H9 (cell line): ENCODE results near the gene CCDC126. TPM values are rescaled to one million over a fixed set of nuclear protein-coding genes. Genes with fewer than 3 reads are reported as not detected.

ENCODE experiments used
- DNase-seq: peaks from one replicate; pipeline ENCODE4 v3.0.0-alpha.2; 2017
- H2AFZ ChIP-seq: one replicate; pipeline ENCODE4 v1.6.1; 2013; ENCODE audit warnings: mild to moderate bottlenecking, low read length, control low read depth, moderate library complexity
- H2AK5ac ChIP-seq: 2 replicates; pipeline ENCODE4 v1.6.1; 2013; ENCODE audit warnings: low read length, control low read depth, mixed read lengths; ENCODE audit not compliant: insufficient read length
- H2BK120ac ChIP-seq: one replicate; pipeline ENCODE4 v1.6.1; 2013; ENCODE audit warnings: low read depth, mild to moderate bottlenecking, low read length, control low read depth, inconsistent platforms; ENCODE audit not compliant: poor library complexity, severe bottlenecking
- H2BK12ac ChIP-seq: 2 replicates; pipeline ENCODE4 v1.6.1; 2013; ENCODE audit warnings: low read length, control low read depth, mixed read lengths, low read depth; ENCODE audit not compliant: insufficient read length
- H2BK15ac ChIP-seq: 2 replicates; pipeline ENCODE4 v1.6.1; 2013; ENCODE audit warnings: low read depth, low read length, control low read depth
- H2BK20ac ChIP-seq: one replicate; pipeline ENCODE4 v1.6.1; 2013; ENCODE audit warnings: low read depth, mild to moderate bottlenecking, low read length, control low read depth, inconsistent platforms; ENCODE audit not compliant: poor library complexity, severe bottlenecking
- H2BK5ac ChIP-seq: 2 replicates; pipeline ENCODE4 v1.6.1; 2013; ENCODE audit warnings: low read length, control low read depth, mixed read lengths; ENCODE audit not compliant: insufficient read length
- H3K14ac ChIP-seq: 2 replicates; pipeline ENCODE4 v1.6.1; 2013; ENCODE audit warnings: low read length, control low read depth; ENCODE audit not compliant: insufficient read depth
- H3K18ac ChIP-seq: 2 replicates; pipeline ENCODE4 v1.6.1; 2013; ENCODE audit warnings: low read depth, mild to moderate bottlenecking, mixed read lengths, low read length, control low read depth; ENCODE audit not compliant: insufficient read length
- H3K23ac ChIP-seq: 2 replicates; pipeline ENCODE4 v1.6.1; 2013; ENCODE audit warnings: low read length, control low read depth, mixed read lengths, low read depth; ENCODE audit not compliant: insufficient read length
- H3K23me2 ChIP-seq: 2 replicates; pipeline ENCODE4 v1.6.1; 2013; ENCODE audit warnings: low read depth, mild to moderate bottlenecking, mixed read lengths, low read length, control low read depth; ENCODE audit not compliant: insufficient read length, poor library complexity, severe bottlenecking
- H3K27ac ChIP-seq: 2 replicates; pipeline ENCODE4 v1.5.1; 2013; ENCODE audit warnings: low read length, control low read depth, mixed read lengths, low read depth; ENCODE audit not compliant: insufficient read length
- H3K27me3 ChIP-seq: 2 replicates; pipeline ENCODE4 v1.6.1; 2013; ENCODE audit warnings: low read length, control low read depth, inconsistent platforms; ENCODE audit not compliant: insufficient read depth
- H3K4ac ChIP-seq: 2 replicates; pipeline ENCODE4 v1.6.1; 2013; ENCODE audit warnings: low read depth, mild to moderate bottlenecking, control low read depth, inconsistent platforms, low read length, moderate library complexity
- H3K4me1 ChIP-seq: 2 replicates; pipeline ENCODE4 v1.6.1; 2013; ENCODE audit warnings: low read length, control low read depth, inconsistent platforms; ENCODE audit not compliant: insufficient read depth
- H3K4me2 ChIP-seq: 2 replicates; pipeline ENCODE4 v1.6.1; 2013; ENCODE audit warnings: low read length, control low read depth, mixed read lengths; ENCODE audit not compliant: insufficient read length, insufficient read depth
- H3K56ac ChIP-seq: 2 replicates; pipeline ENCODE4 v1.6.1; 2013; ENCODE audit warnings: low read depth, mild to moderate bottlenecking, mixed read lengths, low read length, control low read depth; ENCODE audit not compliant: insufficient read length
- H3K79me1 ChIP-seq: 2 replicates; pipeline ENCODE4 v1.6.1; 2013; ENCODE audit warnings: low read depth, mild to moderate bottlenecking, moderate library complexity, low read length, control low read depth, inconsistent platforms; ENCODE audit not compliant: insufficient read depth, poor library complexity, severe bottlenecking
- H3K79me2 ChIP-seq: 2 replicates; pipeline ENCODE4 v1.6.1; 2013; ENCODE audit warnings: low read length, control low read depth, inconsistent platforms; ENCODE audit not compliant: insufficient read depth
- H3K9ac ChIP-seq: 2 replicates; pipeline ENCODE4 v1.6.1; 2013; ENCODE audit warnings: low read length, control low read depth, mixed read lengths; ENCODE audit not compliant: insufficient read length; ENCODE audit errors: extremely low read depth
- H3K9me3 ChIP-seq: one replicate; pipeline ENCODE4 v1.6.1; 2013; ENCODE audit warnings: low read depth, low read length, inconsistent platforms; ENCODE audit not compliant: control insufficient read depth
- H3T11ph ChIP-seq: one replicate; pipeline ENCODE4 v1.6.1; 2013; ENCODE audit warnings: mild to moderate bottlenecking, low read length, control low read depth, inconsistent platforms
- H4K20me1 ChIP-seq: one replicate; pipeline ENCODE4 v1.6.1; 2013; ENCODE audit not compliant: control insufficient read depth, insufficient read length, insufficient read depth
- H4K5ac ChIP-seq: 2 replicates; pipeline ENCODE4 v1.6.1; 2013; ENCODE audit warnings: low read depth, mild to moderate bottlenecking, mixed read lengths, low read length, control low read depth; ENCODE audit not compliant: insufficient read length
- H4K8ac ChIP-seq: replicated peaks from 2 replicates; pipeline ENCODE4 v1.6.1; 2013; ENCODE audit warnings: low read length, control low read depth, mixed read lengths, low read depth; ENCODE audit not compliant: insufficient read length
- H4K91ac ChIP-seq: 2 replicates; pipeline ENCODE4 v1.6.1; 2013; ENCODE audit warnings: low read depth, mild to moderate bottlenecking, moderate library complexity, mixed read lengths, low read length, control low read depth; ENCODE audit not compliant: insufficient read length
- H3K27ac Mint-ChIP-seq, 3 experiments: 2 replicates in 2 of 3; 3 replicates in 1 of 3; pipeline ENCODE4 v1.8.0; 2020 to 2021; ENCODE audit warnings: mixed read lengths in 3 of 3, mild to moderate bottlenecking in 1 of 3, moderate library complexity in 1 of 3
- H3K27me3 Mint-ChIP-seq: 2 replicates; pipeline ENCODE4 v1.8.0; 2021; ENCODE audit warnings: low read depth, mild to moderate bottlenecking, moderate library complexity, mixed read lengths
- H3K36me3 Mint-ChIP-seq, 3 experiments: 2 replicates in 2 of 3; 3 replicates in 1 of 3; pipeline ENCODE4 v1.8.0; 2020 to 2021; ENCODE audit warnings: low read depth in 3 of 3, mixed read lengths in 3 of 3; ENCODE audit not compliant: insufficient read depth in 1 of 3
- H3K4me1 Mint-ChIP-seq, 2 experiments: 2 replicates each; pipeline ENCODE4 v1.8.0; 2020; ENCODE audit warnings: mixed read lengths in 2 of 2
- H3K4me3 Mint-ChIP-seq, 2 experiments: 2 replicates in 1 of 2; 3 replicates in 1 of 2; pipeline ENCODE4 v1.8.0; 2020 to 2021; ENCODE audit warnings: mild to moderate bottlenecking in 2 of 2, mixed read lengths in 2 of 2, moderate library complexity in 1 of 2
- H3K9me3 Mint-ChIP-seq, 2 experiments: 2 replicates in 1 of 2; 3 replicates in 1 of 2; pipeline ENCODE4 v1.8.0; 2020; ENCODE audit warnings: mild to moderate bottlenecking in 2 of 2, mixed read lengths in 2 of 2, moderate library complexity in 1 of 2
- WGBS: extraction: QIAGEN DNeasy Blood & Tissue Kit; methylation state at CpG from one replicate; pipeline ENCODE4 v1.1.7; 2013; ENCODE audit warnings: missing lambda C conversion rate, low lambda C conversion rate, mixed read lengths; ENCODE audit not compliant: insufficient read length; ENCODE audit errors: extremely low coverage; 5-methylcytosine and 5-hydroxymethylcytosine counted together
- total RNA-seq: library from RNA; stranded (reverse); gene quantifications from 2 replicates; pipeline ENCODE4 v1.2.1, GENCODE V29; 2021
- TF ChIP-seq, protein P1 (sequence below): fragments of 200-600 bp; sonication (generic); conservative IDR thresholded peaks from 3 replicates; pipeline ENCODE4 v1.8.0; 2021; ENCODE audit warnings: antibody characterized with exemption, mild to moderate bottlenecking

CCDC126 gene
- total RNA-seq, 1 experiment from 2014 or later = 4.0 TPM

DNA sequence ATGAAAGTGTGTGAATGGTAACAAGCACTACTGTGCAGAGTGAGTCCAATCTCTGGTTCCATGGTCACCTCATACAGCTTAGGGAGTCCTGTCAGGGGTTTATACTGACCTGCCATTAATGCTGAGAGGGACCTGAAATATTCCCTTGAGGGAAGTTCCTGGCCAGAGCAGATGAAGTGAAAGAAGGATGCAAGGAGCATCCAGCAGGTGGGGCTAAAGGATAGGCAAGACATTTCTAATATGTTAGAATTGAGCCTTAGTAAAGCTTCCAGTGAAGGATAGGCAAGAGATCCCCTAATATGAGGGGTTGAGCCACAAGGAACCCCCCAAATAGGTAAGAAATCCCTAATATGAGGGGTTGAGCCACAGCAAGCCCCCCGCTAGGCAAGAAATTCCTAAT is 57.3 kb downstream of the CCDC126 start:
- Histone ChIP-seq H2AFZ (no peak overlapping the region), H3K4me1 (no peaks in the 10 kb centered on the region), H3T11ph (no peak overlapping the region), H3K14ac (no peak overlapping the region), H3K23ac (no peak overlapping the region), H3K9me3 (peaks cover 14% of the 10 kb centered on the region), H3K9ac (no peak overlapping the region), H4K91ac (no peak overlapping the region), H2BK5ac (no peak overlapping the region), H4K20me1 (no peaks in the 10 kb centered on the region), H3K79me1 (no peaks in the 10 kb centered on the region), H3K4ac (no peak overlapping the region), H3K79me2 (no peaks in the 10 kb centered on the region), H2BK20ac (no peak overlapping the region), H2BK120ac (no peak overlapping the region), H3K4me2 (no peak overlapping the region), H3K27me3 (no peaks in the 10 kb centered on the region), H3K23me2 (no peaks in the 10 kb centered on the region), H3K27ac (no peak overlapping the region), H4K8ac (no peak overlapping the region), H4K5ac (no peak overlapping the region), H2BK15ac (no peak overlapping the region), H3K56ac (no peak overlapping the region), H2AK5ac (no peak overlapping the region), H3K18ac (no peak overlapping the region), H2BK12ac (no peak overlapping the region)
- no peak overlapping the region for H3K4me3 Mint-ChIP-seq
- H3K4me1 Mint-ChIP-seq = peaks cover 0 to 4% of the 10 kb centered on the region in 2 experiments; a peak in 1 of 4 replicates
- TF ChIP-seq, protein P1, sequence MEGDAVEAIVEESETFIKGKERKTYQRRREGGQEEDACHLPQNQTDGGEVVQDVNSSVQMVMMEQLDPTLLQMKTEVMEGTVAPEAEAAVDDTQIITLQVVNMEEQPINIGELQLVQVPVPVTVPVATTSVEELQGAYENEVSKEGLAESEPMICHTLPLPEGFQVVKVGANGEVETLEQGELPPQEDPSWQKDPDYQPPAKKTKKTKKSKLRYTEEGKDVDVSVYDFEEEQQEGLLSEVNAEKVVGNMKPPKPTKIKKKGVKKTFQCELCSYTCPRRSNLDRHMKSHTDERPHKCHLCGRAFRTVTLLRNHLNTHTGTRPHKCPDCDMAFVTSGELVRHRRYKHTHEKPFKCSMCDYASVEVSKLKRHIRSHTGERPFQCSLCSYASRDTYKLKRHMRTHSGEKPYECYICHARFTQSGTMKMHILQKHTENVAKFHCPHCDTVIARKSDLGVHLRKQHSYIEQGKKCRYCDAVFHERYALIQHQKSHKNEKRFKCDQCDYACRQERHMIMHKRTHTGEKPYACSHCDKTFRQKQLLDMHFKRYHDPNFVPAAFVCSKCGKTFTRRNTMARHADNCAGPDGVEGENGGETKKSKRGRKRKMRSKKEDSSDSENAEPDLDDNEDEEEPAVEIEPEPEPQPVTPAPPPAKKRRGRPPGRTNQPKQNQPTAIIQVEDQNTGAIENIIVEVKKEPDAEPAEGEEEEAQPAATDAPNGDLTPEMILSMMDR = peak; percentile 75
- H3K27me3 Mint-ChIP-seq = no peaks in the 10 kb centered on the region
- H3K9me3 Mint-ChIP-seq = peaks cover 21 to 26% of the 10 kb centered on the region in 2 experiments
- peaks cover 10 to 20% (median 14%) of the 10 kb centered on the region in 3 experiments for H3K36me3 Mint-ChIP-seq
- no peak overlapping the region; a peak in 2 of 7 replicates for H3K27ac Mint-ChIP-seq
- no CpG with 5 or more reads among the region's 1 CpG for WGBS
- DNase-seq = peak; percentile 65
